Activated naive CD4-positive, alpha-beta T cell treated with Interleukin-2 at 50 U/mL for 16 hours (primary cell): ENCODE data around the gene MRPS6.

ENCODE experiments used
- DNase-seq: peaks from one replicate; pipeline ENCODE4 v3.0.0-alpha.2; 2020

The MRPS6 gene

DNA sequence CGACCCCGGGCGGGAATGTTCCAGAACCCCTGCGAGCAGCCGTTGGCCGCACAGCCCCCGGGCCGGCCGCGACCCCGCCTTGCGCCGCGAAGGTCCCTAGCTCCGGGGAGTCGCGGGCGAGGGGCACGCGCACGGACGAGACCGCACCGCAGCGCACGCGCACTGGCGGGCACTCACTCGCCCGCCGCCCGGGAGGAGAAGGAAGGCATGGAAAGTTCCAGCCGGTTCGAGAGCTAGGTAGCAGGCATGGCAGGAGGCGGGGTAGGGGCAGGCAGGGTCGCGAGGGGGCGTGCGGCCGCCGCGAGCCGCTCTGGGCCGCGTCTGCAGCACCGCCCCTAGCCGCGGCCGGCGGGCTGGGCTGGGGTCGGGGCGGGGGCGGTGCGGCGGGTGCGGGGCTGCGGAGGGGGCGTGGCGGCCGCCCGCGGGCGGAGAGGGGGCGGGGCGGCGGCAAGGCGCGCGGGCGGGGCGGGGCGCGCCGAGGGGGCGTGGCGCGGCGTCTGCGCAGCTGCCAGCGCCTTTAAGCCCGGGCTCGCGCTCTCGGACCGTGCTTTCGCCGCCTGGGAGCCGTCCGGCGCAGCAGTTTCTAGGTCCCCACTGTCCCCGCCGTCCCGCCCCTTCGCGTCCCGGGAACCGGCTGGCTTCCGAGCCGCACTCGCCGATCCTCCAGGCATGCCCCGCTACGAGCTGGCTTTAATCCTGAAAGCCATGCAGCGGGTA is at the start of gene MRPS6, which contains the start of gene SLC5A3:
Gene MRPS6, plus strand, starts transcription at position 547 of the 717 bp plus-strand sequence. Its CDS starts 123 bp downstream, at position 670.
Gene SLC5A3, plus strand, starts transcription at position 547 of the 717 bp plus-strand sequence. CDS start 21,621 bp downstream, outside the sequence.
- peak; percentile 72 for DNase-seq

DNA sequence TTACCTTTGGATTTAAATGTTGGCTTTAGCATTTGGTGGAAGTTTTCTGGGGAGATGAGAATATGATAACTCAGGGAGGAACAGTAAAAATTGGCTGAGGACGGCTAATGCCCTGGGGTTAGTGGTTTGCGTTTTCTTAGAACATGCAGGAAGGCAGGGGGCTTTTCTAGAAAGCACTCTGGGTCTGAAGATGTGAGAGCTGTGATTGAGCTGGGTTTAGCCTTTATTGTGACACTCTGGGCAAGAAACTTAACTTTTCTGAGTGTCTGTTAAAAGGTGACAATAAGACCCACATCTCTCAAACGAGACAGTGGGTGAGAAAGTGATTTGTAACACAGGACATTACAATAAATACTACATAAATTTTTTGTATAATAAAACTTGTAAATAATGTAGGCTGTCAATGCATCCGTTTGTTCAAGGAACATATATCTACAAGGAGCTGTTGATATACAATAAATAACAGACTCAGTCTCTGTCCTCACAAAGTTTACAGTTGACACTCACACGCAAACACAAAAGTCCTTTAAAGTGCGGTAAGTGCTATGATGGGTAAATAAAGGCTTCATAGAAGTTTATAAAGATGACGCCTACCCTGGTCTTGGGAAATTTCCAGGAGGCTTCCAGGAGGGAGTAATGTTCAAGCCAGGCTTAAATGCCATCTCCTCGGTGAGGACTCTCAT is 49.5 kb upstream of the MRPS6 start:
- DNase-seq, result no peak

DNA sequence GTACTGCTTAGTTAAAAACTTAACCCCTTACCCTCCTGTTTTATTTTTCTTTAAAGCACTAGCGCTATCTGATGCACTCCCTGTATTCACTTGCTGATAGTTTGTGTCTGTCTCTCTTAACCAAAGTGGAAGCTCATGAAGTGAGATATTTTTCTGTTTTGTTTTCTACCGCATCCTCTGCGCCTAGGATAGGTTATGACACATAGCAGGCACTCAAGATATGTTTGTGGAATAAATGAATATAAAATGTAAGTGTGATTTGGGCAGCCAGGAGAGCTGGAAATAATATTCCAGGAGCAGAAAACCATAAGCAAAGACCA is 49.0 kb upstream of the MRPS6 start:
- no peak for DNase-seq

DNA sequence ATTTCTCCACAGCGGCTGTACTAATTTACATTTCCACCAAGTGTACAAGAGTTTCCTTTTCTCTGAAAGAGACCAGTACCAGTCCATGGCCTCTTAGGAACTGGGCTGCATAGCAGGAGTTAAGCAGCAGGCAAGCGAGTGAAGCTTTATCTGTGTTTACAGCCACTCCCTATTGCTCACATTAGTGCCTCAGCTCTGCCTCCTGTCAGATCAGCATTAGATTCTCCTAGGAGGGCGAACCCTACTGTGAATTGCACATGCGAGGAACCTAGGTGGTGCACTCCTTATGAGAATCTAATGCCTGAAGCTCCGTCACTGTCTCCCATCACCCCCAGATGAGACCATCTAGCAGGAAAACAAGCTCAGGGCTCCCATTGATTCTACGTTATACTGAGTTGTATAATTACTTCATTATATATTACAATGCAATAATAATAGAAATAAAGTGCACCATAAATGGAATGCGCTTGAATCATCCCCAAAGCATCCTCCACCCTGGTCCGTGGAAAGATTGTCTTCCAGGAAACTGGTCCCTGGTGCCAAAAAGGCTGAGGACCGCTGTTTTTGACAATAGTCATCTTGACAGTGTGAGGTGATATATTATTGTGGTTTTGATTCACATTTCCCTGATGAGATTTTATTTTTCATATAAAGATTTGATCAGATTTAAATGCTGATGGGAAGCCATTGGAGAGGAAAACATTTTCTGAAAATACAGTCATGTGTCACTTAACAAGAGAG is 45.5 kb upstream of the MRPS6 start:
- no peak for DNase-seq

DNA sequence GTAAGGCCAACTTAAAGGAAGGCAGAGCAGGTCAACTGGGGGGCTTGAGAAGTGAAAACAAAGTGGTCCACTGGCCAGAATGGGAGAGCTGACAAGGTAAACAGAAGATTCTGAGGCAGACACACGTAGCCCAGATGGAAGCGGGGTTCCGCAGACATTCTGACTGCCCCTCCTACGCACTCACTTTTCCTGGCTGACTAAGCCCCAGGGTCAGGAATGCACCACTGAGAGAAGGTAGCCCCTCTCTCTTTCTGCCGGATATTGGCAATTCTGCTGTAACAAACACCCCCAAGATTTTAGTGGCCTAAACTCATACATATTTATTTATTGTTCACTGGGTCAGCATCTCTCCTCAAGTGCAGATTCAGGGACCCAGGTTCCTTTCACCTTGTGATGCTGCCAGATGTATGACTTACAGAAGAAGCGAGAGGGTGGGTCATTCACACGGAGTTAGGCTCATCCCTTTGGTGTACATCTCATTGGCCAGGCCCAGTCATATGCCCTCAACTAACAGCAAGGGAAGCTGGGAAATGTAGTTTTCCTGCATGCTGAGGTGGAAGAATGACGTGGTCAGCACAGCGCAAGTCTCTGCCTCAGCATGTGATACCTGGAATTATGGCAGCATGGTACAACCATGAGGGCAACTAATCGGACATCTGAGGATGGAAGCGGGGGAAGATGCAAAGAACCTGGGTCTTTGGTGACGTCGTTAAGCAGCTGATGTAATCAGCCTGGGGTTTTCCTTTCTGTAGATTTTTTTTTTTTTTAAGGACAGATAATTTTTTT is 43.4 kb upstream of the MRPS6 start:
- peak; percentile 61 for DNase-seq

DNA sequence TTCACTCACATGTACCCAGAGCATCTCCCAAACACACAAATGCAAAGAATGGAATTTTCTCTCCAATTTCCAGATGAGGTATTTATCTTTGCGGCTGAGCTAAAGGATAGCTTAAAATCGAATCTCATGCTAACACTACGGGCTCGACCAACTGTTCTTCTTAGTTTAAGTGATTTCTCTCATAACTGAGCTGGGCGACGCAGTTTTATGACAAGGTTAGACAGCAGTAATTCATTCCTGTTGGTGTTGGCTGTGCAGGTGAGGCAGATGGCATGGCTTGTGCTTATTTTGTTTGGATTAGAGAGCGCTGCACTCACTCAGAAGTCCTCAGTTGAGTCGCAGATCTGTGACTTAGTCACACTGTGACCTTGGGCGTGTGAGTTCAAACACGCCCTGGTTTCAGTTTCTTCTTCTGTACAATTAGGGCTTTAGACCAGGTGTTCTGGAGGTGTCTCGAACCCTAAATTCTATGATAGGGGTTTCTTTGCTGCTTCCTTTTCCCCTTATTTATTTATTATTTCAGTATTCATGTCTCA is 41.5 kb upstream of the MRPS6 start:
- DNase-seq, result no peak

DNA sequence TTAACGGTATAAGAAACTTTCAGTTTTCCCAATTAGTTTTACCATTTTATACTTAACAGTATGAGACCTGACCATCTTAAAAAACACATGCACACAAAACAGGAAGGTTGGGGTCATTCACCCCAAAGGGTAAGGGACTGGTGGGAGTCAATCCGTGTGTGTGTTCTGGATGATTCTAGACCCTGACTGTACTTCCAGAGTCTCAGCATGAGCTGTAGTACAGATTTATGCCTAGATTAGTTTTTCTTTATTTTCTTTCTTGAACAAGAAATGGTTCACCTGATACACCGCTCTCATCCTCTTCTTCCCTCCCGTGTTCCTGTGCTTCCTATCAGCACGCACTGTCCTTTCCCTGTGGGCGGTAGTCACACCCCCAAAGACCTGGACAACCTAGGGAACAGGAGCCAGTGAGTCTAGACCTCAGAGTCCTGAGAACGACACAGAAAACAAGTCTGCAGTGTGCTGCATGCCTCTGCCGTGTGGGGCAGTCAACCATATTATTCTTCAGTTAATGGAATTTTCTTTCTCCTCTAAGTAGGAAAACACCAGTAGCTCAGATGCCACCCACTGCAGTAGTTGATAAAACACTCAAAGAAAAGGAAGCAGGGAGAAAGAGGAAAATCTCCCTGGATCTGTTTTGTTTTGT is 38.9 kb upstream of the MRPS6 start:
- no peak for DNase-seq

DNA sequence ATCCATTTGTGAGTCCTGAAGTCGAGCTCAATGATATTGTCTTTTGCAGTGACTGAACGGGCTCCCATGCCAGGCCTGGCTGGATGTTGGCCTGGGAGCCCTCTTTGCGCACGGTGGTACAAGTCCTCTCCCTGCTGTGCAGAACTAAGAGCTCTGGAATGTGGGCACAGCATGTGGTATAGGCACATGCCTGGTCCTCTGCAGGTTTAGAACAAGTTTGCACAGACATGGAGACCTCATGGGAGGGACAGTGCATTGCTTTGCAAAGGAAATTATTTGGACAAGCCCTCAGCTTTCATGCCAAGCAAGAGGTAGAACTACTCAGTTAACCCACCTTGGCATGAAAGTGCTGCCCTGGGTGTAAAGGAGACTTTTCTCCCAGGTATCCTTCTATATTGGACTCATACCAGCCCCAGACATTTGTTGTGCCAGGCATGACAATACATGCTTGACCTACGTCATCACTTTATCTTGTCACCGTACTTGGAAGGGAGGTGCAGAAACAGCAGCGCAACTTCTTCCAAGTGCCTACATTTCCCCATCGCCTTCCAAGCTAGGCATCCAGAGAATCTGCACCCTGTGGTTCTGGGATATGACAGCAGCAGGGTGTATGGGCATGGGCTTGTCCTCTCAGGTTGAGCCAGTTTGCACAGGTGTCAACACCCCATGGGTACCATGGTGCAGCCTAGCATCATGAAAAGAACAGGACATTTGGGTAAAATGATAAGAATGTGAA is 37.6 kb upstream of the MRPS6 start:
- DNase-seq, result no peak

DNA sequence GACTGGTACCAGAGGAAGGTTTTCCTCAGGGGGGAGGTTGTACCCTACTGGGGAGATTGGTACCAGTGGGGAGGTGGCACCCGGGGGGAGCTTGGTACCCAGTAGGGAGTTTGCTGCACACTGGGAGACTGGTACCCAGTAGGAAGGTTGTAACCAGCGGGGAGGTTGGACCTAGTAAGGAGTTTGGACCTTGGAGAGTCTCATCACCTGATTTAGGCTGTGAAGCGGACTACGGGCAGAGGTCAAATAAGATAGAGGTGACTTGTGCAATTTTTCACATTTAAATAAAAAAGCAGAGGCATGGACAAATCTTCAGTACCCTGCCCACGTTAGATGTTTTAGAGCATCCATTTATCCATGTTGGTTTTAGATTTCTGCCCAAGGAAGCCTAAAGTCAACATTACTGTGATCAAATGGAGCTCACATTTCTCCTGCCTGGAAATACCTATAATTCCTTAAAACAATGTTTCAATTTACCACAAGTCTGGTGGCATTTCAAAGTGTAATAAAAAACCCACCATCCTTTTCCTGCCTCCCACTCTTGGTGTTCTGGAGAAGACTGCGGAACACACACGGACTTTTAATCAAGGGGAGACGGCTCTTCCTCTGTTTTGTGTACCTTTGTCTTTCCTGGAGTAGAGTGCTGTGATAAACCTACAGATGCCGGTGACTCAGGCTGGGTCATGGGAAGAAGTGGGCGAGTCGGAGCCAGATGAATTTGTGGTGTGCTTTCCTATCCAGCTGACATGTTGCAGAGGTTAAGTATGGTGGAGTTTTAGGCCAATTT is 36.2 kb upstream of the MRPS6 start:
- no peak for DNase-seq

DNA sequence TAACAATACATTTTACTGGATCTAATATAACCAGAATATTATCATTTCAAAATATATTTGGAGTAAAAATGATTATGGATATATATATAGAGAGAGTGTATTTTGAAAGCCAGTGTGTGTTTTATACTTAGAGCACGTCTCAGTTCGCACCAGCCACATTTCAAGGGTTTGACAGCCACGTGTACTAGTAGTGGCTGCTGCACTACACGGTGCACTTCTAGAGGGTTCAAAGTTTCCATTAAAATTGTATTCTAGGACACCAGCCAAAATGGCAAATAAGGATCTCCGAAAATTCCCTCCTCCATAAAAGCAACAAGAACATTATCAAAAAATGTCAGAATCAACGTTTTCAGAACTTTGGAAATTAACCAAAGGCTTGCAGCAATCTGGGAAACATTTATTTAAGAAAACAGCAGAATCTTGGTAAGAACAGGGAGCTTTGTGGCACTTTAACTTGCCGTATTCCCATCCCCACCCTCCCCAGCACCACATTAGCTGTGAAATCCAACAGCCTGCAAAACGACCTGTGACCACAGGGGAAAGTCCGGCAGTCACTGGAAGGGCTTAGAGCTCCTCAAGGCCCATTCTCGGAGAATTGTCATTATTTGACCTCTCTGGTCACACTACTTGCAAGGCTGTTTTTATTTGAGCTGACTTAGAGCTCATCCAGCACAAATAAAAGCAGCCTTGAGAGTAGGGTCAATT is 33.5 kb upstream of the MRPS6 start:
- no peak for DNase-seq

DNA sequence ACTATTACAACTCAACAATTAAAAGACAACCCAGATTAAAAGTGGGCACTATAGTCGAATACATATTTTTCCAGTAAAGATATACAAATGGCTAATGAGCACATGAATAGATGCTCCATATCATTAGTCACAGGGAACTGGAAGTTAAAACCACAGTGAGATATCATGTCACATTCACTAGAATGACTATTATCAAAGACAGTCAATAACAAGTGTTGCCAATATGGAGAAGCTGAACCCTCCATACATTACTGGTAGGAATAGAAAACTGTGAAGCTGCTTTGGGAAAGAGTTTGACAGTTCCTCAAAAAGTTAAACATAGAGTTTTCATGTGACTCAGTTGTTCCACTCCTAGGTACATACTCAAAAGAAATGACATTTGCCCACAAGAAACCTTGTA is 30.6 kb upstream of the MRPS6 start:
- no peak for DNase-seq

DNA sequence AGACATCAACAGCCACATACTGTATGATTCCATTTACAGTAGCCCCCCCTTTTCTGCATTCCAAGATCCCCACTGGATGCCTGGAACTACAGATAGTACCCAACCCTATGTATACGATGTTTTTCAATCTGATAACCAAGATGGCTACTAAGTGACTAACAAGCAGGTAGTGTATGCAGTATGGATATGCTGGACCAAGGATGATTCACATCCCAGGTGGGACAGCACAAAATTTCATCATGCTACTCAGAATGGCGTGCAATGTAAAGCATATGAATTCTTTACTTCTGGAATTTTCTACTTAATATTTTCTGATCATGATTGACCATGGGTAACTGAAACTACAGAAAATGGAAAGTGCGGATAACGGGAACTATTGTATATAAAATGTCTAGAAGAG is 30.0 kb upstream of the MRPS6 start:
- no peak for DNase-seq

DNA sequence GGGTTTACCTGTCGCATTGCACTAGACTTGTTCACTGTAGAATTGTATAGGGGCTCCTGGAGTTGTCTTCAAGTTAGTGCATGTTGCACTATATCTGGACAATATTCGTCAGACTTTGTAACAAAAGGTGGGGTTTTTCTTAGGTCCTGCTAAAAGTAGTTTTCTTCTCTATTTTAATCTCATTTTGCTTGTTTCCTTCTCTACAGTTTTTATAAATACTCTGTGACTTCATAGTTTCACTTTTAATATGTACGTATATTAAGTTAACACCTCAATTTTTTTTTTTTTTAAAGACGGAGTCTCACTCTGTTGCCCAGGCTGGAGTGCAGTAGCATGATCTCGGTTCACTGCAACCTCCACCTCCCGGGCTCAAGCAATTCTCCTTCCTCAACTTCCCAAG is 26.5 kb upstream of the MRPS6 start:
- no peak for DNase-seq

DNA sequence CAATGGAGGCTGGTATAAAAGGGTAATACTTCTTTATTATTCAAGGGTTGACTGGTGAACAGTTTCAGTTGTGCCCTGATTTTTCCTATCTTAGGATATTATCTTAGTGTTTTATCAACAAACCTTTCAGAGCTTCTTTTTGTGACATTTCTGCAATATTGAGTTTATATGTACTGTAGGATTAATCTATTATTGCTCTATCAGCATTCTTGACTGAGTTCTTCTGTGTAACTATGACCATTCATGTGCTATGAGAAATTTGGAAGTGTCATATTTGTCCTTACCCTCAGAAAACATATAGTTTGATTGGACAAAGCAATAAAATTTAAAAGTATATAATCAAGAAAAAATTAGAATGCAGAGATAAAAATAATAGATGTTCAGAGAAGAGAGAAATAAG is 25.5 kb upstream of the MRPS6 start:
- no peak for DNase-seq

DNA sequence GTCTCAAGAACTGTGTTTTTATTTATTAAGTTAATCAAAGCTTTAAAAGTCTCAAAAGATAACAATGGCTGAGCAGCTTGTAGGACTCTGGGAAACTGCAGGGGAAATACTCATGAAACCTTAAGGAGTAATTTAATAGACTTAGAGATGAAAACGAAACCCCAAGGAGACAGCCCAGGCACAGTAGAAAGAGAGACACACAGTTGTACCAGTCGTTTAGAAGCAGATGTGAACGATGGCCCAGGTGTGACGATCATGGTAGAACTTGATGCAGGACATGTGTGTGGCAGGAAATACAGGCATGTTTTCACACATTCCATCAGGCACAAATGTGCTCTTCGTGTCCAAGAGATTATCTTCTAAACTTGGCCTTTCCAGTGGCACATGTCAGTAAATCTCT is 21.2 kb upstream of the MRPS6 start:
- no peak for DNase-seq

DNA sequence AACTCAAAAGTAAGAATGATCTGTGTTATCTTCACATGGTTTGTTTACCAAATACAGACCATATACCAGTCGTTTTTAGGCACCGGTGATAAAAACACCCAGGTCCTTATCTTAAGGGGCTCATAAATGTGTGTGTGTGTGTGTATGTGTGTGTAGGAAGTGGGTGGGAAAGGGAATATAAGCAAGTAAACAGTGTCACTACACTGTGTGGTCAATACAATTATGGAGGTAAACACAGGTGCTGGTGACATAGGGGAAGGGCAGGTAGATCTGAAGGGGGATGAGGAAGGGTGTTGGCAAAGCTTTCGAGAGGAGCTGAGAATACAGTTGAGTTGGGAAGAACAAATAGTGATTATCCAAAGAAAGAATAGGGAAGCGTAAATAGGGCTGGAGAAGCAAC is 19.1 kb upstream of the MRPS6 start:
- no peak for DNase-seq

DNA sequence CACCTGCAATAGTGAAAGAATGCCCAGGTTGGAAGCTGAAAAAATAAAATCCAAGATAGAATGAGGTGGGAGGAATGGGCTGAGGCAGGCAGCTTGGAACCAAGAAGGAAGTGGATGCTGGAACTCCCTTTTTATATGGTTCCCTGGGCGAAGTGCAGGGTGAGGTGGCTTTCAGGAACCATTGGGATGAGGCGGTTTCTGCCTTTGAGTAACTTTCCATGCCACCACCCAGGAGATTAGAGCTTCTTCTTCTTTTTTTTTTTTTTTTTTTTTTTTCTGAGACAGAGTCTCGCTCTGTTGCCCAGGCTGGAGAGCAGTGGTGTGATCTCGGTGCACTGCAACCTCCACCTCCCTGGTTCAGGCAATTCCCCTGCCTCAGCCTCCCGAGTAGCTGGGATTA is 17.8 kb upstream of the MRPS6 start:
- DNase-seq, result no peak

DNA sequence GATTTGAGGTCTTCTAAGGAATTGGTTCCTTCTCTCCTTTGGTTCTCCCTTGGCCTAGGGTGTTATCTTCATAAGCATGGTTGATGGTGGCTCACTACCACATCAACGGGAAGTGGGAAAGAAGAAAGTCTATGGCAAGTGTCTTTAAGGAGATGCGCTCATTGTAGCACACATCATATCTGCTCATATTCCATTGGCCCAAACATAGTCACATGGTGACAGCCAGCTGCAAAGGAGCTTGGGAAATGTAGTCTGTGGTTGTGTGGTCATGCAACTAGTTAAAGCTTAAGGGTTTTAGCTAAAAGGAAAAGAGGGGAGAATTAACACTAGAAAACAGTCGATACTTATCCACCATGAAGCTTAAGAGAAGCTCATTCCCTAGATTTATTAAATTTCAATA is 11.4 kb upstream of the MRPS6 start:
- DNase-seq, result no peak

DNA sequence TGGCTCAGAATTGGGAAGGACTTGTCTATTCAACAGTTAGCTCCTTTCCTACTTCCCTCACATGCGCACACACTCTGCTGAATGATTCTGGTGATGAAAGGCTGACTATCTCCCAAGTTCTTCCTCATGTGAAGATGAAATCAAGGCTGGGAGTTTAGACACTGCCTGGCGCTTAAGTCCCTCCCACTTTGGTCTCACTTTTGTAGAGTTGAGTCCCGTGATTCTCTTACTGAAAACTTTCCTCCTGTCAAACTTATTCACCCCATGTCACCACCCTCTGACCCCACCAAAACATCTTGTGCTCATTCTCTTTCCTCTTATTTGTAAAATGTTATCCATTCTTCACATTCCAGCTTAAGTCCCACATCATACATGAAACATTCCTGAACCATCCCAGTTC is 8.4 kb upstream of the MRPS6 start:
- DNase-seq, result no peak

DNA sequence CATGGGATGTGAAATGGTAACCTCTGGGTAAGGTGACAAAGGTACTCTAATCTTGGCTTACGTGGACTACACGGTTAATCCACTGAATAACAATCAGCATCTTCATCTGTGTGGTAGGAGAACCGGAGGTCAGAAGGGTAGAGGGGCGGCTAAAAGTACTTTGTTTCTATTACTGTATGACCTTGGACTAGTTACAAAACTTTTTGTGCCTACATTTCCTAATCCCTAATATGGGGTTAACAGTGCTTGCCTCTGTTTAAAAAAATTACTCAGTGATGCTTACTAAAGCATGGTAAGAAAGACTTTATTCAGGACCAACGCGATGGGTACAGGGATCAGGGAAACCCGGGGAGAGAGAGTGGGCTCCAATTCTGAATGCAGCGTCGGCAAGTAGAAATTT is 1.7 kb upstream of the MRPS6 start:
- no peak for DNase-seq
